NCI-H2107 (cell line): ENCODE results near the gene ELN.
"Not testable (repeated sequence)": the region's sequence is repeated elsewhere in the genome, so short reads cannot be mapped to it uniquely, and the experiment has no call there.

Source experiments
- DNase-seq: peaks from one replicate; lab custom pipeline; 2025; lab: John Stamatoyannopoulos, UW

The ELN gene

GRCh38 chr7:74043523-74043951 is 15.6 kb downstream of the ELN start:
- no peak for DNase-seq

- no peak for DNase-seq
Observed at GRCh38 chr7:74044366-74045350, 16.7 kb downstream of the ELN start.

GRCh38 chr7:74046581-74046980 is 18.6 kb downstream of the ELN start:
- not testable (repeated sequence) for DNase-seq

GRCh38 chr7:74047804-74048380 is 19.9 kb downstream of the ELN start:
- DNase-seq: no peak

- DNase-seq: no peak
Observed at GRCh38 chr7:74048999-74049599, 21.1 kb downstream of the ELN start.

- no peak for DNase-seq
Observed at GRCh38 chr7:74049997-74050798, 22.2 kb downstream of the ELN start.

- DNase-seq: no peak
Observed at GRCh38 chr7:74051193-74051592, 23.2 kb downstream of the ELN start.

- DNase-seq: no peak
Observed at GRCh38 chr7:74051629-74052410, 23.8 kb downstream of the ELN start.

GRCh38 chr7:74052628-74053027 is 24.7 kb downstream of the ELN start:
- no peak for DNase-seq

- DNase-seq: no peak
Observed at GRCh38 chr7:74053589-74054186, 25.7 kb downstream of the ELN start.

GRCh38 chr7:74056096-74056915 is 28.3 kb downstream of the ELN start:
- DNase-seq: no peak

GRCh38 chr7:74057216-74057925 is 29.4 kb downstream of the ELN start:
- no peak for DNase-seq

- no peak for DNase-seq
Observed at GRCh38 chr7:74057987-74058386, 30.0 kb downstream of the ELN start.

GRCh38 chr7:74058486-74058885 is 30.5 kb downstream of the ELN start:
- no peak for DNase-seq

- no peak for DNase-seq
Observed at GRCh38 chr7:74059037-74059436, 31.1 kb downstream of the ELN start.

- no peak for DNase-seq
Observed at GRCh38 chr7:74059681-74060588, 32.0 kb downstream of the ELN start.

- DNase-seq: peak; percentile 29
Observed at GRCh38 chr7:74061840-74062539, 34.0 kb downstream of the ELN start.

GRCh38 chr7:74063223-74063641 is 35.3 kb downstream of the ELN start:
- no peak for DNase-seq
